GM19455 (cell line): ENCODE data around the gene ZNF425.
"Not testable (repeated sequence)": the region's sequence is repeated elsewhere in the genome, so short reads cannot be mapped to it uniquely, and the experiment has no call there.

Experiments used
- ATAC-seq: cut with Tn5 transposase; IDR thresholded peaks from one replicate; pipeline ENCODE4 v1.9.1; 2021; ENCODE audit not compliant: unreplicated experiment

The ZNF425 gene

GRCh38 chr7:149133028-149133710, 7.0 kb upstream of the ZNF425 start:
- no peak for ATAC-seq

- ATAC-seq, result no peak
Measured at GRCh38 chr7:149130572-149131198, 4.6 kb upstream of the ZNF425 start.

GRCh38 chr7:149126662-149127266, 640 bp upstream of the ZNF425 start:
- ATAC-seq, result peak; percentile 42

GRCh38 chr7:149125189-149125862, 798 bp downstream of the ZNF425 start:
- no peak for ATAC-seq

- ATAC-seq, result no peak
Measured at GRCh38 chr7:149109969-149110368, 16.2 kb downstream of the ZNF425 start.

- ATAC-seq, result no peak
Measured at GRCh38 chr7:149104749-149105148, 21.4 kb downstream of the ZNF425 start.

- ATAC-seq, result no peak
Measured at GRCh38 chr7:149104214-149104613, 21.9 kb downstream of the ZNF425 start.

- ATAC-seq, result no peak
Measured at GRCh38 chr7:149103424-149103823, 22.7 kb downstream of the ZNF425 start.

- no peak for ATAC-seq
Measured at GRCh38 chr7:149102666-149103065, 23.5 kb downstream of the ZNF425 start.

GRCh38 chr7:149100821-149101220, 25.3 kb downstream of the ZNF425 start:
- ATAC-seq, result no peak

- no peak for ATAC-seq
Measured at GRCh38 chr7:149099058-149099457, 27.1 kb downstream of the ZNF425 start.

GRCh38 chr7:149097088-149097487, 29.0 kb downstream of the ZNF425 start:
- ATAC-seq, result no peak

- ATAC-seq, result no peak
Measured at GRCh38 chr7:149093228-149093627, 32.9 kb downstream of the ZNF425 start.

GRCh38 chr7:149092244-149092643, 33.9 kb downstream of the ZNF425 start:
- not testable (repeated sequence) for ATAC-seq

GRCh38 chr7:149090397-149091195, 35.5 kb downstream of the ZNF425 start, which contains the start of gene ZNF786:
Gene ZNF786, minus strand, starts transcription at chr7:149090718. Its CDS starts 78 bp downstream, at chr7:149090640.
- peak; percentile 80 for ATAC-seq

GRCh38 chr7:149087376-149087775, 38.7 kb downstream of the ZNF425 start:
- ATAC-seq, result no peak

- ATAC-seq, result no peak
Measured at GRCh38 chr7:149085866-149086265, 40.3 kb downstream of the ZNF425 start.

- ATAC-seq, result no peak
Measured at GRCh38 chr7:149084407-149084806, 41.7 kb downstream of the ZNF425 start.

- ATAC-seq, result no peak
Measured at GRCh38 chr7:149081914-149082313, 44.2 kb downstream of the ZNF425 start.

GRCh38 chr7:149077594-149077993, 48.5 kb downstream of the ZNF425 start:
- ATAC-seq, result no peak

- no peak for ATAC-seq
Measured at GRCh38 chr7:149075286-149075685, 50.8 kb downstream of the ZNF425 start.
